Stimulated activated CD4-positive, alpha-beta T cell treated with anti-CD3 and anti-CD28 coated beads, Interleukin-4, amount 100 ng/mL, for 48 hours (primary cell): Measurements from ENCODE around the gene TAF5L.

Source experiments
- DNase-seq, 2 donors: peaks; one replicate each; pipeline ENCODE4 v3.0.0-alpha.2; 2020; ENCODE audit warnings: low read depth in 2 of 2

Gene TAF5L

DNA sequence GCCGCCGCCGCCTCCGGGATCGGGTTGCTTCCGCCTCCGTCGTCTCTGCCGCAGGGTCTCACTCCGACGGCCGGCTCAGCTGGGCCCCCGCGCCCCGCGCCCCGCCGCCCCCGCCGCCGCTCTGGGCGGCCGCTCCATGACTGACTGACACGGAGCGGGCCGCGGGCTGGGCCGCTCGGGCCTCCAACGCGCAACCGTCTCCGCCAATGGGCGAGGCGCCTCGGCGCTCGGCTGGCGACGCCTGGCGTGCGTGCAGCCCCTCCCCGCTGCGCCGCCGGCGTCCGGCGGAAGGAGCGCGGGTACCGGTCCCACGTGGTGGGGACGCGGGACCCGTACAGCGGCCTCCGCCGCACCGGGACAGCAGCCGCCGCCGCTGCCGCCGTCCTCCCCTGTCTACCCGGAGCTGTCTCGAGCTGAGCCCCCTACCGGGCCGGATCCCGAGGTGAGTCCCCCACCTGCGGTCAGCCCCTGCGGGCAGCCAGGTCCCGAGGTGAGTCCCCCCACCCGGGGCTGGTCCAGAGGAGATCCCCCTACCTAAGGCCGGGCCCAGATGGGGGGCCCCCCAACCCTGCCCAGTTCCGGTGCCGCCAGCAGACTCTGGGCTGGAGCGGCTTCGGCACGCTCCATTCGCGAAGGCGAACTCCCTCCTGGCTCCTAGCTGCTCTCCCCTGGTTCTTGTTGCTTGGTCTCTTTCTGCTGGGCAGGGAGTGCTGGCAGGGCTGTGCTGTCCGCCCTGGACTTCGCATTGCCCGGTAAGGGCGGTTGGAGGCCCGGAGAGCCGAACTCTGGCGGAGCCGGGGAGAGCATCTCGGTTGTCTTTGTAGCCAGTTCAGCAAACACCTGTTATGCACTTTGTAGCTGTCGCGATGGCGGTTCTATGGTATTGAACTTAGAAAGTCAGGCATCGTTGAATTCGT, at the start of gene TAF5L, which contains the start of gene URB2:
TAF5L (minus strand) TSS at position 208 of the 917 bp plus-strand sequence. CDS start 11,640 bp downstream, outside the sequence.
URB2 (plus strand) TSS at position 333 of the 917 bp plus-strand sequence. CDS start 1,387 bp downstream, outside the sequence.
- peak; percentile 73 to 83 for DNase-seq

DNA sequence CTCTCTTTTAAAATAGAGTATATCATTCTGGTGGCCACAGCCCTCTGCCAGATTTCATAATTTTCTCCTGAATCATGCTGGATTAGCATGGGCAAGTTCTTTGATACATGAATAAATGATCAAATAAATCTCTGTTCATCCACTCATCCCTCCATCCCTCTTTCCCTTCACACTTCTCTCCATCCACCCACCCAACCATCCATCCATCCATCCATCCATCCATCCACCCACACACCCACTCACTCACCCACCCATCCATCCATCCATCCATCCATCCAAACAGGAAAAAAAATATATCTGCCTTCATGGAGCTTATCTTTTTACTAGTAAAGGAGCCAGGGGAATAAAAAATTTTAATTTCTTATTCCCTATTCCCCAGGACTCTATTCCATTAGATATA, 49.5 kb upstream of the TAF5L start:
- DNase-seq = no peak

DNA sequence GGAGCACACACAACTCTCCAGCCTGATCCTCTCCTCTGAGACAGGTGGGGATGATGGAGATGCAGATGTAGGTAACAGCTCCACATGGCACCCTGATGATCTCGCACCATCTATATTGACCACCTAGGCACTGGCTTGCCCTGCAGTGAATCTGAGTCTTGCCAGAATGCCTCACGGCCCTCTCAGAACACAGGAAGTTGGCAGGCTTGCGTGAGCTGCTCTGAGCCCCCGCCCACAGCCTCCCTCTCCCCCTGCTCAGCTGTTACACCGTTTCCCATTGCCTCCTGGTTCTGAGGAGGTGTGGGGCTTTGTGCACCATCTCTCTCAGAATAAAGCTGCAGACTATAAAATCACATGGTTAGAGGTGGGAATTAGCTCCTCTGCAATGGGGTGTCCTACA, 48.1 kb upstream of the TAF5L start:
- DNase-seq = no peak

DNA sequence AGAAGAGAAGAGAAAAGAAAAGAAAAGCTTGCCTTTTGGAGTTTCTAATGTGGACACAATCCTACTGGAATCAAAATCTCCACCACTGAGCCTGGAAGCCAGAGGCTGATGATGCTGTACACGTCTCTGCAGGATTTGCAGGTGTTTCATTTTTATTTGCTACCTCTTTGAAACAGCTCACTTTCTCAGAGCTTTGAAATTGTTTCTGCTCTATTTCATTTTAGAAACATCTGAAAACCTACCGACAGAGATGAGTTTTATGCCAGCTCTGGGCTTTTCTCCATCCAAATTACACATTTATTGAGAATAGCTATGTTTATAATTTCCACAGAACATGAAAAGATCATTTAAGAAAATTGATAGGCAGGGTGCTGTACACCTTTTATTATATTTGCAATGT, 46.3 kb upstream of the TAF5L start:
- DNase-seq = no peak

DNA sequence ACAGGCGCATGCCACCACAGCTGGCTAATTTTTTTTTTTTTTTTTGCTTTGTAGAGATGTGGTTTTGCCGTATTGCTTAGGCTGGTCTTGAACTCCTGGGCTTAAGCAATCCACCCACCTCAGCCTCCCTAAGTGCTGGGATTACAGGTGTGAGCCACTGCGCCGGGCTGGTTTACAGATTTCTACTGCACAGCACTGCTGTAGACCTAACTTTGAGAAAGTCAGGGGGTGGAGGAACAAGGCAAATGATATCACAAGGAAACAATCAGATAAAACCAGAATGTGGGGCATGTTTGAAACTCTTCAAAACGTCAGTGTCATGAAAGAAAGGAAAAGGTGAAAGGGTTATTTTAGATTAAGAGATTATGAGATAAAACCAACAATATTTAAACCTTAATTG, 45.4 kb upstream of the TAF5L start:
- no peak for DNase-seq

DNA sequence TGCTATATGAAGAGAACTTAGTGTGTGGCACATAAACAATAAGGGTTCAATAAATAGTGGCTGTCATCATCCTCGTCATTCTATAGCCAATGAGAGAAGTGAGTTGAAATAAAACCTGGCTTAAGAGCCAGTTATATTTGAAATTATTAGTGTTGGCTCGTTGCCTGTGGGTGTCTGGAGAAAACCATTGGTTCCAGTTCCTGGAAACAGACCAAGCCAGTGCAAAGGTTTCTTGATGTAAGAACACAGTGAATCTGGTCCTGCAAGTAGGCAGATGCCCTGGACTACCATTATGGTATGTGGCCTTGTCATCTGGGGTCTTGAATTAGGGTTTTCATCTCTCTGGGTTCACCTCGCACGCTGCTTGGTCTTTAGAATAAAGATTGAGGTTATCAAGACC, 43.4 kb upstream of the TAF5L start:
- DNase-seq = no peak

DNA sequence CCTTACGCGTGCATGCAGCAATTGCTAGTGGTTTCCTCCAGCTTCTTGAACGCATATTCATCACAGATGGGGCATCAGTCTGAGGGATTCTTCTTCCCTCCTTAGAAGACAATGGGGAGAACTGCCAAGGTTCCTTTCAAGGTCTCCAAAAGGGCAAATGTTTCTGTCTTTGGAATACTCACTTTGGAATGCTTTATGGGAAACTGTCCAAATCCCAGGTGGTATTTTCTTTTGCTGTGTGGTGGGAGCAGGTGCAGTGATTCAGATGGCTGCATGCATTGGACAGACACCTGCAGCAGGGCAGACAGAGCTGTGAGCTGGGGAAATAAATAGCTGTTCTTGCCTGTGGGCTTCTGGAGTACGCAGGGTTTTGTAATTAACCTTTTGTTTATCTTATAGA, 40.7 kb upstream of the TAF5L start:
- no peak for DNase-seq

DNA sequence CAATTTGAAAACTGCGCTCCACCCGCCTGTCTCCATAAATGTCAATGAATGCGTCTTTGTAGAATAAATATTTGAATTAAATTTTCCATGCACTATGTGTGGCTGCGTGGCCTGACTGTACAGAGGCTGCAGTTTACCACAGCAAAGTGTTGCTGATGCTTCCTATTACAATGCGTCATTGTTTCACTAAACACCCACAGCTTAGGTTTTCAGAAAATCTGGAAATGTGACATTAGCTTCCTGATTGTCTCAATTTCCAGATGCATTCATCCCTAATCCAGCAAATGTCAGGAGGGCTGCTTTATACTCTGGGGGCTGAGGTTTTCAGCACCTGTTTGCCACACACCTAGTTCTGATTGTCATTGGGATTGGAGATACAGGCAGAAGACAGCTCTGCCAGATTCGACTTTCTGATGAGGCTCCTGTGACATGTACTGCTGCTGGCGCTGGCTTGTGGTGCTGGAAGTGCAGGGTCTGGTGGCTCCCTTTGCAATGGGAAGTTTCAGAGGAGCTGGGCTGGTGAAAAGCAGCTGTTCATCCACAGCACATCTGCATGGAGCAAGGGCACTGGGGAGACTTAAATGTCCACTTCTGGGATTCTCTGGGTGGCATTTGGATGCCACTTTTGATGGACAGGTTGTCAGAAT, 40.1 kb upstream of the TAF5L start:
- no peak for DNase-seq

DNA sequence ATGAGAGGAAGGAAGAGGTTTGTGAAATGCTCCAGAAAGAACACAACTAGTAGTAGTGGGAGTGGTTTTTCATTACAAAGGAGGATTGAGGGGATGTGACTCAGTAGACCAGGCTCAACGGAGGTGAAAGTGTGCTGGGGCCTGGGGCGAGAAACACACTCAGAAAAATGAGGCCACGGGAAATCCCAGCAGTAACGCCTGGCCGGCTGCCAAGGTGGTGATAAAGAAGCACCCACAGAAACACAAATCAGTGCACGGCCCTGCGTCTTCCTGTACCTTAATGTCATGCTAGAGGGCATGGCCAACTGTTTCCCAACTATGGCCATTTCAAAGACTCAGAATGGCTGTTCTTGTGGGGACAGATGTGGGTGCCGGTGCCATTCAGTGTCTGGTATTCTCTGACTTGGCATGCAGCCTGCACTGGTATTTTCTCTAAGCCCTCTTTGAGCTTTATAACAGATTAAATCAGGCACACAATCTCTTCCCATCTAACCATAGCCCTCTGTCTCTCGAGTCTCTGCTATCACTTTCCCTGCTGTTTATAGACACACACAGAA, 38.3 kb upstream of the TAF5L start:
- peak; percentile 85 to 89 for DNase-seq

DNA sequence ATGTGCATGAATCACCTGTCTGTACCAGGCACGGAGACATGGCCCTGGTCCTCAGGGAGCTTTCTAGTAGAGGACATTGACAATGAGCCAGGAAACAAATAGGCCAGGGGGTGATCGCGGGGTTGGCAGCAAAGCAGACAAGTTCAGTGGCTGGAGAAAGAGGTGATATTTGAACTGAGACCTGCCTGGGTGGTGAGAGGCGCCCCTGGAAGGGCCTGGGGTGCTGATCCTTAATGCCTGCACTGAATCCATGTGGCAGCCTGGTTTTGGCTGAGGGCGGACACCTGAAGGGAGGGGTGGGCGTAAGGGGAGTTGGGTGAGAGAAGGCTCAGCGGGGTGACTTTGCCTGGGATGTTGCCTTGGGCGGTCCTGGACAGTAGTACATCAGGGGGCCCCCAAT, 36.0 kb upstream of the TAF5L start:
- DNase-seq = no peak

DNA sequence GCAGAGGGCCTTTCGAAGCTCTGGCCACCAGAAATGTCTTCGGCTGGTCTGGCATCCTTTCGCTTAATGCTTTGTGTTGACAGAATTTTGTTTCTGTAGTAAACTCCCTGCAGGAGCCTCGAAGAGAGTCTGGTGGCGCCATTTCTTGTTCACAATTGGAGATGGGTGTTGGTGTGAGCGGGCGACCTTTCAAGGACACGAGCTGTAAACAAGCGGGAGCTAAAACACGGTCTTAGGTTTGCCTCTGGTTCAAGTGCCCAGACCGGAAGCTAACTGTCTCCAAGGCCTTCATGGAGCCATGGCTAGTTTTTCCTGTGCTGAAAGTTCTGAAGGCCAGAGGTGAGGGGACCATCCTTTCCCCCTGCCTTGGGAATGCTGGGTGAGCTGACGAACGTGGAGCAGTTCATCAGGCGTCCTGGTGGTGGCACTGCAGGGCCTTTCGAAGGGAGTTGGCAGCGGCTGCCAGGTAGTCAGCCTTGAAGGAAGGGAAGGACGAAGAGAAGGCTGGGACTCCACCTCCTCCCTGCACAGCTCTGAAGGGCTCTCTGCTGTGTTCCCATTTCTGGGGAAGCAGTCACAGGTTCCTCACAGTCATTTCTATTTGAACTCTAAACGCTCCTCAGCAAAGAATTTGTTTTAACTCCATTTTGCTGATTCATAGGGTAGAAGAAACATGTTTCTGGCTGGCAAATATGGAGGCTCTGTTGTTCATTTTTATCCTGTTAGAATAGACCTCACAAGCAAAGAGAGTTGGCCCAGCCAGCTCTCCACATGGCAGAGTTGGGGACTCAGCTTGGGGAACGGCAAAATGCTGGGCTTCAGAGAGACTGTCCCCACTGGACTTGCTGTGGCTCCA, 35.3 kb upstream of the TAF5L start:
- DNase-seq = peak; percentile 59 to 64

DNA sequence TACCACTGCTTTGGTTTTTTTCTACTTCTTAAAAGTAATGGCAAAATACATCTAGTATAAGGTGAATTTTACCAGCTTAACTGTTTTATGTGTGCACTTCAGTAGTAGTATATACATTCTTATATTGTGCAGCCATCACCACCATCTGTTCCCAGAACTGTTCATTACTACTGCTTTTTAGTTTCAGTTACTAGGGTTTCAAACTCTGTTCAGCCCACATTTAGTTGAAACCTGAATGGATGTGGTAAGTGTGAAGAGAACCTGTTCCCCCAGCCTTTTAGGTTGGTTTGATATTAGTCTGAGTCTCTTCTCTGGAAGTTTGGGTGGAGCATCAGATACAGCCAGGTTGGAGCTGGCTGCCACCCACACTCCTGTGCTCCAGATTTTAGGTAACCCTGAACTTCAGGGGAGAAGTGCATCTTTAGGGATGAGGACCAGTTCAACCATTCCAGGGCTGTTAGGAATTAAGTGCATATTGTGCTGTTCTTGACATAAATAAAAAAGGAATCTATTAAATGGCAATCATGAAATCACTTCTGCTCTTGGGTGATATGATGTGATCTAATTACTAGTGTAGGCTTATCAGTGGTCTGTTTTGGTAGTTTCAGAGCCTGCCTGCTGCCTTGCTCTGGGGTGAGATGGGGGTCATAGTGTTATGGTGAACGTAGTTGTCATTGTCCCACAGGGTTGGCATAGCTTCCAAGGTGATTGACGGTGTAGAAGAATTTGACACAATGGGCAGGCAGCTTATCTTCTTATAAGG, 32.3 kb upstream of the TAF5L start:
- DNase-seq = no peak

DNA sequence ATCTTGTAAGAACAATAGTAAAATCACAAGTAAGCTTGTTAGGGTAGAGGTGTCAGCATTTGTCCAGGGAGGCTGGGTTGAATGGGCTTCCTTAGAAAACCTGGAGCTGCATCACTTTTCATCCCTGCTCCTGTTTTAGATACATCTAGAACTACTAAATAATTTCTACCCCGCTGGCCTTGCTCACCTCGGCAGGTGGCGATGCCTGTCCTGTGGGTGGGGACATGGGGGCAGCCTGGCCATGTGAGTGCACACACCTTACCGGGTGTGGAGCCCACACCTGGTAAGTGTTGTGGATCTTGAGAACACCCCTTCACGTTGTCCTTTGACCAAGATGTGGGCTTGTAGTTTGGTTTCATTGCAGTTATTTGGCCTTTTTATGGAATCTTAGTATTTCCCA, 29.9 kb upstream of the TAF5L start:
- no peak for DNase-seq

DNA sequence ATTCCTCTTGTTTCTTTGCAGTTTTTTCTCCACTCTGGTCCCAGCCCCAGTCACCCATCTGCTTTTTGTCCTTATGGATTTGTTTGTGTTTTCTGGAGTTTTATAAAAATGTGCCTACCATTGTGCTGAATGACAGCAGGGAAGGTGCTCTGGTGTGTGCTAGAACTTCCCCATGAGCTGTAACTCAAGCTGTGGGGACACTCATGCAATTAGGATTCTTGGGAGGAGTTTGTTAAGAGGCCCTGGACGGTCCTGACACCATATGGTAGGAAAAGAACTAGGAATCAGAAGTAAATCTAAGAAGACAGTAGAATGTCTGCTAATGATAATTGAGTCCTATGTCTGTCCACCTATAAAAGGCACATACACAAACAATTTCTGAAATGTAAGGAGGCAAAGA, 27.5 kb upstream of the TAF5L start:
- DNase-seq = no peak

DNA sequence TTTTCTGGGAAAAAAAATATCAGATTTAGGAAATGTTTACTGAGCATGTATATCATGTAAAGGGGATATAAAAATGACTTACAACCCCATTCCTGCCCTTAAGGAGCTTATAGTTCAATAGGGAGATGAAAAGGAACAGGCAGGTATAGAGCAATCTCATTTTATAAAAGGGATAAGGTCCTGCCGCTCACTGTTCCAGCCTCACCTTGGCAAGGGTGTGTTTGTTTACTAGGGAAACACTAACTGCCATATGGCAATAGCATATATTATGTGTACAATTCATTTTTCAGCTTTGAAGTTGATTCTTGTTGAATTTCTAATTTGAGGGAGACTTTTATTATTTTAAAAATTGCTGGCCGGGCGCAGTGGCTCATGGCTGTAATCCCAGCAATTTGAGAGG, 25.6 kb upstream of the TAF5L start:
- DNase-seq = no peak

DNA sequence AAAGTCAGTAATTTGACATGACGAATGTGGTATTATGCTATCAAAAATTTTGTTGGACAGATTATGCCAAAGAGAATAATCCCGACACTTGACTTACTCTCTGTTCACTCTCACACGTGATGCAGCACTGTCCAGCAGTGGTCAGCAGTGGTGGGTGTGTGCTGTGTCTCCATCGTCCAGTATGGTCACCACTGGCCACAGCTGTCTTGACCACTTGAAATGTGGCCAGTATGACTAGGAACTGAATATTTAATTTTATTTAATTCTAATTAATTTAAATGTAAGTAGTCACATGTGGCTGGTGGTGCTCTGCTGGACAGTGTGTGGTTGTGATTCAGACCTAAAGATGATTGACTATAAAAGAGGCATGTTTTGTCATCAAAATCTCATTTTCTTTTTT, 24.1 kb upstream of the TAF5L start:
- DNase-seq = no peak

DNA sequence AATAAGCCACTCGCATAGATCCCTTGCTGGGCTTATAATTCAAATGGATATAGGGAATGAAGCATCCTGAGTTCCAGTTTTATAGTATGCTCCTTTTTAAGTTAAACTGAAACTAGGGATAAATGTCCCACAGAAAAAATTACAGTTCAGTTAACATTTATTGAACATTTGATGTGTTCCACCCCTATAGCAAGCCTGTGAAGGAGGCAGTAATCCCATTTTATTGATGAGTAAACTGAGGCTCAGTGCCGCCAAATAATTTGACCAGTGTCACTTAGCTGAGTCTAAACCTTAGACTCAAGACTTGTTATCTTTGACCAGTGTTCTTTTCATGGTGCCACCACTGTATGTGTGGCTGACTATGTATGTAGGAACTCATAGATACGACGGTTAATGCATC, 22.5 kb upstream of the TAF5L start:
- no peak for DNase-seq

DNA sequence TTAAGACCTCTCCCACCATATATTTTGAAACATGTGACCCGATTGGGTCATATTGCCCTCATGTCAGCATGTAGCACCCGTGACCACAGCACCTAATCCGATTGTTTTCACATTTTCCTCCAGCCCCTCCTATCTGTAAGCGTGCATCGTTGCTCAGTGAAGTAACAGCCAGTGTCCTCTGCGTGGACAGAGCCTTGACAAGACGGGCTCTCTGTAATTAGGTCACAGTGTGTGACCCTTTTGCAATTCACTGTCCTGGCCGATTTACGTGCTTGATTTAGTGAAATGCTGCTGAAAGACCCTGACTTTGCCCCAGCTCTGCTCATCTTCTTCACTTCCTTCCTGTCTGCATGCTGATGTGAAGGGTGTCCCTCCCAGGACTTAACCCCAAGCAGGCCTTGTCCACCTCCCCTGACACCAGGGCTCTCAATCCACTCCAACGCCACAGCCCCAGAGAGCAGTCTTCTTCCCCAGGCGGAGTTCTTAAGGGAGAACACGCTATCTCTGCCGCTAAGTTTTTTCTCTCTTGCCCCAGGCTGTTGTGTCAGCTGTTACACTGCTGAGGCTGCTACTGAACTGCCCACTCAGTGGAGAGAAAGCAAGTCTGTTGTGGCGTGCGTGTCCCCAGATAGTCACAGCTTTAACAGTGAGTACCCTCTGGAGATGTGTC, 19.5 kb upstream of the TAF5L start:
- DNase-seq = no peak

DNA sequence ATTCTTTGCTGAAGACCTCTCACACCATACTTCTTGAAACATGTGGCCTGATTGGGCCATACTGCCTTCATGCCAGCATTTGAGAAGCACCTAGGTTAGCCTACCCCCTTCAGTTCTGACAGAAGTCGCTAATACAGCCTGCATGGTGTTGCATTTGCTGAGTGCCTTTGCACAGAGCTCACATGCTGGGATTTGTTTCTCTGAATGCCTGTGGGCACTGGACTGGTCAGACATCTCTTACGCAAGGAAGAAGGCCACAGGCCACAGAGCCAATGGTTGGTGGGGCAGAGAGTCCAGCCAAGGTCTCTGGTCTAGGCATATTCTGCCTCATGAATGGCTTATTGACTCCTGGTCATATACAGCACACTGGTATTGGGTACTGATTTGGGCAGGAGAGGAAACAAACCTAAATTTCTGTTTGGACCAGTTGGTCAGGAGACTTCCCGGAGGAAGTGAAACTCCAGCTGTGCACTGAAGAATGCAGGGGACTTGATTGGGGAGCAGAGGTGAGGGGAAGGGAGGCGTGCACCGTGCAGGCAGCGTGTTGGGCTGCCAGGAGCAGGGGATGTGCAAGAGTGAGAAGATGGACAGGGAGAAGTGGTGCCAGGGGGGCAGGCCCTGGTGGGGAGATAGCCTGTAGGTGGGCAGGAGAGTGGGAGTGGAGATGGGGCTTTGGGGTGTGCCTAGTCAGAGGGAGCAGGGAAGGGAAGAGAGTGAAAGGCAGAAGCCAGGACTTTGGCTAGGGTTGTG, 18.2 kb upstream of the TAF5L start:
- DNase-seq = no peak

DNA sequence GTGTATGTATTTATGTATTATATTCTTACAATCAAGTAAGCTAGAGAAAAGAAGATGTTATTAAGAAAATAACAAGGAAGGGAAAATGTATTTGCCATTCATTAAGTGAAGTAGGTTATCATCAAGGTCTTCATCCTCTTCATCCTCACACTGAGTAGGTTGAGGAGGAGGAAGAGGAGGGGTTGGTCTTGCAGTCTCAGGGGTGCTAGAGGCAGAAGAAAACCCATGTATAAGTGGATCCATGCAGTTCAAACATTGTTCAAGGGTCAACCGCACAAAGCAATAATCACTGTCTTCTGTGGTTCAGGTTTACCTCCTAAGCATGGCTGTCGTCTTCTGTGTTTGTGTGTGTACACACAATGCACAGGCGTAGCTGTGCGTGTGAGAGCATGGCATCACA, 17.0 kb upstream of the TAF5L start:
- DNase-seq = no peak
